Activated CD4-positive, CD25-positive, alpha-beta regulatory T cell (primary cell): ENCODE results near the gene TRAF3.
"Not testable (repeated sequence)": the region's sequence is repeated elsewhere in the genome, so short reads cannot be mapped to it uniquely, and the experiment has no call there.

ENCODE experiments used
- DNase-seq, 4 experiments: peaks; one replicate each; lab custom pipeline; 2025; lab: John Stamatoyannopoulos, UW

Gene TRAF3

GRCh38 chr14:102866982-102867761 lies 89.9 kb downstream of the TRAF3 start:
- no peak for DNase-seq

- no peak for DNase-seq
Measured at GRCh38 chr14:102867826-102868580, 90.8 kb downstream of the TRAF3 start.

- no peak for DNase-seq
Measured at GRCh38 chr14:102868956-102869547, 91.8 kb downstream of the TRAF3 start.

- DNase-seq, result no peak
Measured at GRCh38 chr14:102870246-102870645, 93.0 kb downstream of the TRAF3 start.

DNA sequence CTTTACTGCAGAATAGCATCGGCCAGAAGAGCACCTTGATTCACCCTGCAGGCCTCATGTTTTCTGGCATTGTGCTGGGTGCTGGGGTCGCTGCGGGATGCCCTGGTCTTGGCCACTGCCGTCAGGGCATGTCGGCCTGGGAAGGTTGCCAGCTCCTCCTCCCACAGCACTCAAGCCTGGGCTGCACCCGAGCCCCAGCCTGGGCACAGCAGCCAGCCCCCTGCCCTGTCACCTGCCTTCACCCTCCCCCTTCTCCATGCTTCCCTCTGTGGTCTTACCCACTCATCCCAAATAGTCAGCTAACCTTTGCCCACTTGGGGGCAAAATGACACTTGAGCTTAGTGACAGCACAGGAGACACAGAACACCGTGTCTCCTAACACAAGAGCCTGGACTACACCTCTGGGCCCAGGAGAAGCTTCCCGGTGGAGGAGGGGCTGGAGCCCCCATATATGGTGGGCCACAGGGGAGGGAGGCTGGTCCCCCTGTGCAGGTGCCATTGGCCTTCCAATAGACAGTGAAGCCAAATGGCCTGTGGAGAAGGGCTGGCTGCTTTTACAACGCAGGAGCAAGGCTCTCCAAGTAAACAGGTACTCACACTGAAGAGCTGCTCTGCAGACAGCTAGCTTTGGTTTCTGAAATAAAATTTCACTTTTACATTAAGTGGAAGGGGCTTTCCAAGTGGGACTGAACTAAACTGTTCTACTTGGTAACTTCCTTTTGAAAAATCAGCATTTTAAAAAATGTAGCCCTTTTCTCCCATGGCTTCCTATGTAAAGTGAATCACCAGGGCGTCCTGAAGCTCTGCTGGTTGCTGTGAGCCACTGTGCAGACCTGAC lies 94.0 kb downstream of the TRAF3 start:
- no peak for DNase-seq

- no peak for DNase-seq
Measured at GRCh38 chr14:102872020-102872419, 94.8 kb downstream of the TRAF3 start.

DNA sequence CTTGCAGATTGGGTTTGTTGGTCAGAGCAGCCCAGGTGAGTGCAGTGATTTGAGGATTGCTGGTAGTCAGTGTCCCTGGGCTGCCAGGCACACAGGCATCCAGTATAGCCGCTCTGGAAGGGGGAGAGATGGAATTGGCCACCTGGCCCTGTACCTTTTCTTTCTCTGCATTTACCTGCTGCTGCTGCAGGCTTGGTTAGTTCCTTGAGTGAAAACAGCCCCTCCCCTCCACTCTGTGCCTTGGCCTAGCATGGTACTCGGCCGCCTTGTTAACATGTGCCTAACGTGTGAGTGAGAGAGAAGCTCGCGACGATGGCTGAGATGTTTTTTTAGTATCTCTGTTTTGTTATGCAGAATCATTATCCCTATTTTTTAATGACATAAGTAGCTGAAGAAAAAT lies 95.9 kb downstream of the TRAF3 start:
- no peak for DNase-seq

GRCh38 chr14:102873546-102874061 lies 96.4 kb downstream of the TRAF3 start:
- no peak for DNase-seq

DNA sequence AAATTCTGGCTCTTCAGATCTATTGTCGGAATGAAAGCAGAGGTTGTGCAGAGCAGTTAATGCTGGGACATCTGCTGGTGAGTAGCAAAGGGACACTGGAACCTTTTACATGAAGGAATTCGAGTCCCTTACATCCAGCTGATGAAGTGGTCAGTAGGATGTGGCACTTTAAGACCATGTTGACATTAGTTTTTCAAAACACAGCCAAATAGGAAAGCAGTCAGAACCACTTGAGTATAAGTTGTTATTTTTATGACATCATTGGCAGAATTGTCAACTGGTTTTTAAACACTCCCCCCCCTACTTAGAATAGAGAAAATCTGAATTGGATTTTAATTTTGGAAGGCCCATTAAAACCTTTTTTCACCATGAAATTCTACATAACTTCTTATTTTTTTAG lies 98.4 kb downstream of the TRAF3 start:
- DNase-seq, result no peak

DNA sequence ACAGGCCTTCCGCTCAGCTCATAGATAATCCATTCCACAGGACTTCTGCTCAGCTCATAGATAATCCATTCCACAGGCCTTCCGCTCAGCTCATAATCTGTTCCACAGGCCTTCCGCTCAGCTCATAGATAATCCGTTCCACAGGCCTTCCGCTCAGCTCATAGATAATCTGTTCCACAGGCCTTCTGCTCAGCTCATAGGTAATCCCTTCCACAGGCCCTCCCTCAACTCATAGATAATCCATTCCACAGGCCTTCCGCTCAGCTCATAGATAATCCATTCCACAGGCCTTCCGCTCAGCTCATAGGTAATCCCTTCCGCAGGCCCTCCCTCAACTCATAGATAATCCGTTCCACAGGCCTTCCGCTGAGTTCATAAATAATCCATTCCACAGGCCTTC lies 100.3 kb downstream of the TRAF3 start:
- not testable (repeated sequence) for DNase-seq

DNA sequence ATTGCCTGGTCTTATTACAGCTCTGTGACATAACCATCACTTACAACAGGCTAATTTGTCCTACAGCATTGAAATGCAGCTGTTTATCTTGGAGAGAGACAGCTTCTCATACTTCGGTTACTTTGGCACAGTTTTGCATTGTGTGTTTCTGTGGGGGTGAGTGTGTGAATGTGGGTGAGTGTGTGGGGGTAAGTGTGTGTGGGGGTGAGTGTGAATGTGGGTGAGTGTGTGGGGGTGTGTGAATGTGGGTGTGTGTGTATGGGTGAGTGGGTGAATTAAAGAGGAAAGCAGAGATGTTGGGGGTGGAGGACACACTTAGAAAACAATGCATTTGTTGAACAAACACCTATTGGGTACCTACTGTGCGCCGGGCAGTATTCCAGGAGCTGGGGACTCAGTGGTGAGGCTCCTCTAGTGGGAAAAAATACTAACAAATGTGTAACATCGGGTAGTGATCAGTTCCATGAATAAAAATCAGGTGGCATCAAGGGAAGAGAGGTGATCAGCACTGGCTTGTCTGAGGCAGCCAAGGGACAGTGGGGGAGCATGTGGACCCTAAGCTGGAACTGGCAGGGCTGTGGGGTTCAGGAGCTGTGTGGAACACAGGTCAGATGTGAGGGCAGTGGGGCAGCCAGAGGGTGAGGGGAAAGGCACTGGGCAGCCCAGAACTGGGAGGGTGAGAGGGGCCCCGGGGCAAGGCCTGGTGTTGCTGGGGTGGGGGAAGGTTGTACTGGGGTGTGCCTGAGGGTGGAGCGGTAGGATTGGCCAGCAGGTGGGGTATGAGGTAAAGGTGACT lies 101.1 kb downstream of the TRAF3 start:
- DNase-seq, result no peak

DNA sequence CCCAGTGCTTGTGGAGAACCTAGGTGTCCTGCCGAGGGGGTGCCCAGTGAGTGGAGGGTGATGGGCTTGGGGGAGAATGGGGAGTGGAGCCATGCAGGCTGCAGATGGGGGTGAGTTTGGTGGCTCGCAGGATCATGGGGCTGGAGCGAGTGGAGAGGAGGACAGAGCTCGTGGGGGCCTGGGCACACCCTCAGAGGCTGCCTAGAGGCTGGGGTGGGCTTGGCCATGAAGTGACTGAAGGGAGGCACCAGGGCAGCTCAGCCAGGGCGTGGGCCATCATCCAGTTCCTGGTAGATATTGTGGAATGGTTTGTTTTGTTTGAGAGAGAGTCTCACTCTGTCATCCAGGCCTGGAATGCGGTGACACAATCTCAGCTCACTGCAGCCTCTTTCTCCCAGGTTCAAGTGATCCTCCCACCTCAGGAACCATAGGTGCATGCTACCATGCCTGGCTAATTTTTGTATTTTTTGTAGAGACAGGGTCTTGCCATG lies 101.8 kb downstream of the TRAF3 start:
- DNase-seq, result no peak

DNA sequence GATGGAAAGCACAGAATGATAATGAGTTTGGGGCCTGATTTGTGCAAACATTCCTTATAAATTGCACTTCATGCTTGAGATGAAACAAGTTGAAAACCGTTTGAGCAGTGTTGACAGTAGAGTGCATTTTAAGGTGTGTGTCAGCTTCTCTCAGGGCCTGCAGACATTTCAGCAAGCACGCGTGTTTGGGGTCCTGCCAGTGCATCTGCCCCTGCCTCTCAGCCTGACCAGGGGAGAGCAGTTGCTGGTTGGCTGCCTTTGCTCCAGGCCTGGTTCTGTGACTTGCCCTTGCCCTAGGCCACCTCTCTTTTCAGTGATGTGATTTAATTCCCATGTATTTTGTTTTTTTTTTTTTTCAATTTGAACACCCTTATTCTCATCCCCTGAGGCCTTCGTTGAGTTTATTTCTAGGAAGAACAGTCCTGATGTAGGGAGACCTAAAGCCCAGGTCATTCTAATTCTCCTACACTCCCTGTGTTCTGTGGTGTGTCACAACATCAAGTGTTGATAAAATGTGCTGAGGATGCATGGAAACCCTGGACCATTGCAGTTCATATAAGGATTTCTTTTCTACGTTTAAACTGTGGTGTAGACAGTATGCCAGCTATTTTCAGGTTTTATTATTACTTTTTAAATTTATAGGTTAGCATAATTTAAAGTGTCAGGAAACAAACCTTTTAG lies 105.1 kb downstream of the TRAF3 start:
- DNase-seq, result no peak

DNA sequence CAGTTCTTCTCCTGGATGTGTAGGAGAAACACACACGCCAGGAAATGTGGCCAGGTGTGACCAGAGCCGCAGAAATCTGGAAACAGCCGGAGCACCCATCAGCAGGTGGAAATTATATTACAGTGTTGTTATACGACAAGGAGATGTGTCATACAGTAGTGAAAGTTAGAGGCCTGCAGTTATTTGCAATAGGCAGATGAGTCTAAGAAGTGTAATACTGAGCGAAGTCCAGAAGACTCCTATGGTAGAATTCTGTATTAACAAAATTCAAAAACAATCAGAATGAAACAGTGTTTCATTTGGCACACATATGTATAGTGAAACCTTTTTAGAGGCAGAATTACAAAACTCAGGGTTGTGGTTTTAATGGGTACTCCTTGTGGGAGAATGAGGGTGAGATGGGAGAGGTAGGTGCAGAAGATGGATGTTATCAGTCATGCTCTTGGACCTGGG lies 105.9 kb downstream of the TRAF3 start:
- DNase-seq, result no peak

- no peak for DNase-seq
Measured at GRCh38 chr14:102883554-102883953, 106.3 kb downstream of the TRAF3 start.

- no peak for DNase-seq
Measured at GRCh38 chr14:102885737-102886447, 108.6 kb downstream of the TRAF3 start.

GRCh38 chr14:102888748-102889147 lies 111.5 kb downstream of the TRAF3 start:
- DNase-seq, result no peak

- no peak for DNase-seq
Measured at GRCh38 chr14:102889615-102890014, 112.4 kb downstream of the TRAF3 start.

DNA sequence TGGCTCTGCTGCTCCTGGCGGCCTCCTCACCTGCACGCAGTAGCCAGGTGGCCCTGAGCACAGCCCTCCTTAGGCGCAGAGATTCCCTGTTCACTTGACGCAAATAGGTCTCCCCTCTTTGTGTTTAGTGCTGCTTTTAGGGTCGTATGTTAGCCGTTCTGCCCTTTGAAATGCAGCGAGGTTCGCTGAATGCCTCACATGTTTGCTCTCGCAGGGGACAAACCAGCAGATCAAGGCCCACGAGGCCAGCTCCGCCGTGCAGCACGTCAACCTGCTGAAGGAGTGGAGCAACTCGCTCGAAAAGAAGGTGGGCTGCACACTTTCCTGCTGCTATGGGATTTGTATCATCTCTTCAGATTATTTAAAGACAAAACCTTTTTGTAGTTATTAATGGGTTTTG lies 113.9 kb downstream of the TRAF3 start:
- no peak for DNase-seq

DNA sequence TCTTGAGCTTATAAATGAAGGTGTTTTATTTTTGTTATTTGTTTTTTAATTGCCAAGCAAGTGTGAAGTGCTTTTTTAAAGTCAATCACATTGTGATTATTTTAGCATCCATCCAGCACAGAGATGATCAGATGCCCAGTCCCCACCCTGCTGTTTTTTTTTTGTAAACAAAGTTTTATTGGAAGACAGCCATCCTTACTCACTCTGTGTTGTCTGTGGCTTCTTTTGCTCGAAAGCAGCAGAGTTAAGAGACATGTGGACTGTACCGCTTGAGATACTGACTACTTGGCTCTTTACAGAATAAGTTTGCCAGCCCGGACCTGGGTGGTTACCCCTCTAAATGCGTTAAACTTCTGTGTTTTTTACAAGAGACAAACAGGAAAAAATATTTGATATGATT lies 114.3 kb downstream of the TRAF3 start:
- no peak for DNase-seq
